HG02938 (cell line): ENCODE data around the gene HRCT1.
"Not testable (repeated sequence)": the region's sequence is repeated elsewhere in the genome, so short reads cannot be mapped to it uniquely, and the experiment has no call there.

Source experiments
- ATAC-seq: cut with Tn5 transposase; IDR thresholded peaks from one replicate; pipeline ENCODE4 v1.9.1; 2021; ENCODE audit warnings: mild to moderate bottlenecking, moderate library complexity; ENCODE audit not compliant: unreplicated experiment

The HRCT1 gene

GRCh38 chr9:35915681-35916294 is 9.8 kb downstream of the HRCT1 start:
- no peak for ATAC-seq

- ATAC-seq, result no peak
Measured at GRCh38 chr9:35917261-35917660, 11.3 kb downstream of the HRCT1 start.

GRCh38 chr9:35918780-35919179 is 12.8 kb downstream of the HRCT1 start:
- ATAC-seq, result no peak

GRCh38 chr9:35919212-35920008 is 13.4 kb downstream of the HRCT1 start:
- ATAC-seq, result no peak

- ATAC-seq, result no peak
Measured at GRCh38 chr9:35920051-35920620, 14.1 kb downstream of the HRCT1 start.

GRCh38 chr9:35923598-35923926 is 17.6 kb downstream of the HRCT1 start:
- no peak for ATAC-seq

GRCh38 chr9:35923927-35924763 is 18.1 kb downstream of the HRCT1 start:
- ATAC-seq, result no peak

- ATAC-seq, result no peak
Measured at GRCh38 chr9:35928591-35929452, 22.8 kb downstream of the HRCT1 start.

- no peak for ATAC-seq
Measured at GRCh38 chr9:35929453-35929718, 23.4 kb downstream of the HRCT1 start.

- no peak for ATAC-seq
Measured at GRCh38 chr9:35930521-35930920, 24.5 kb downstream of the HRCT1 start.

- no peak for ATAC-seq
Measured at GRCh38 chr9:35930989-35931388, 25.0 kb downstream of the HRCT1 start.

GRCh38 chr9:35932735-35933134 is 26.7 kb downstream of the HRCT1 start:
- ATAC-seq, result no peak

- no peak for ATAC-seq
Measured at GRCh38 chr9:35933550-35934067, 27.6 kb downstream of the HRCT1 start.

GRCh38 chr9:35934069-35934468 is 28.1 kb downstream of the HRCT1 start:
- not testable (repeated sequence) for ATAC-seq

GRCh38 chr9:35935261-35935660 is 29.3 kb downstream of the HRCT1 start:
- no peak for ATAC-seq

GRCh38 chr9:35935755-35936509 is 29.9 kb downstream of the HRCT1 start:
- ATAC-seq, result no peak

- ATAC-seq, result no peak
Measured at GRCh38 chr9:35937227-35937626, 31.2 kb downstream of the HRCT1 start.

- no peak for ATAC-seq
Measured at GRCh38 chr9:35938474-35939356, 32.7 kb downstream of the HRCT1 start.
